Measurements from ENCODE around the gene TRIM46. TPM values are rescaled to one million over a fixed set of nuclear protein-coding genes. Genes with fewer than 3 reads are reported as not detected.

TRIM46 gene
- total and polyA plus RNA-seq, 2 of the 13 experiments (the other 11 are each of a cell fraction or from before 2014, with no cell fraction given) = 0.04 to 0.09 TPM

DNA sequence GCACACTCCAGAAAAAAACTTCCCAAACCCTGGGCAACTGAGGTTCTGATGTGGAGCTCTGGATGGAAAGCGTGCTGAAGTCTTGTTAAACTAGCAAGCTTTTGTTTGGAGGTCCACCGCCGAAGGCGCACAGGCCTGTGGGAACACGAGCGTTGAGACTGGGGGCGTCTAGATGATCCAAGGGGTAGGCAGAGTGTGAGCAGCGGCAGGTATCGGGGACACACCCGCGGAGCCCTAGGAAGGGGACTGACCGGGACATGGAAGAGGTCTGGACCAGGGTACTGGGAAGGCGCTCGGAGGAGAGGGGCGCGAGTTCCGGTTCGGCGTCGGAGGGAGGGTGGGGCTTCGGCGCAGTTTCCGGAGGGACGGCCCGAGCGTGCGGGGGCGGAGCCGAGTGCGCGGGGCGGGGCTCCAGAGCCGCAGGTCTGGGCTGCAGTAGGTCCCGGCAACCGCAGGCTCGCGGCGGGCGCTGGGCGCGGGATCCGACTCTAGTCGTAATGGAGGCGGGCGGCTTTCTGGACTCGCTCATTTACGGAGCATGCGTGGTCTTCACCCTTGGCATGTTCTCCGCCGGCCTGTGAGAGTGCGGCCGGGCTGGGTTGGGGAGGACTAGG is 38.1 kb upstream of the TRIM46 start, which contains the start of gene SLC50A1 (continued):
- TF ChIP-seq, protein P1, sequence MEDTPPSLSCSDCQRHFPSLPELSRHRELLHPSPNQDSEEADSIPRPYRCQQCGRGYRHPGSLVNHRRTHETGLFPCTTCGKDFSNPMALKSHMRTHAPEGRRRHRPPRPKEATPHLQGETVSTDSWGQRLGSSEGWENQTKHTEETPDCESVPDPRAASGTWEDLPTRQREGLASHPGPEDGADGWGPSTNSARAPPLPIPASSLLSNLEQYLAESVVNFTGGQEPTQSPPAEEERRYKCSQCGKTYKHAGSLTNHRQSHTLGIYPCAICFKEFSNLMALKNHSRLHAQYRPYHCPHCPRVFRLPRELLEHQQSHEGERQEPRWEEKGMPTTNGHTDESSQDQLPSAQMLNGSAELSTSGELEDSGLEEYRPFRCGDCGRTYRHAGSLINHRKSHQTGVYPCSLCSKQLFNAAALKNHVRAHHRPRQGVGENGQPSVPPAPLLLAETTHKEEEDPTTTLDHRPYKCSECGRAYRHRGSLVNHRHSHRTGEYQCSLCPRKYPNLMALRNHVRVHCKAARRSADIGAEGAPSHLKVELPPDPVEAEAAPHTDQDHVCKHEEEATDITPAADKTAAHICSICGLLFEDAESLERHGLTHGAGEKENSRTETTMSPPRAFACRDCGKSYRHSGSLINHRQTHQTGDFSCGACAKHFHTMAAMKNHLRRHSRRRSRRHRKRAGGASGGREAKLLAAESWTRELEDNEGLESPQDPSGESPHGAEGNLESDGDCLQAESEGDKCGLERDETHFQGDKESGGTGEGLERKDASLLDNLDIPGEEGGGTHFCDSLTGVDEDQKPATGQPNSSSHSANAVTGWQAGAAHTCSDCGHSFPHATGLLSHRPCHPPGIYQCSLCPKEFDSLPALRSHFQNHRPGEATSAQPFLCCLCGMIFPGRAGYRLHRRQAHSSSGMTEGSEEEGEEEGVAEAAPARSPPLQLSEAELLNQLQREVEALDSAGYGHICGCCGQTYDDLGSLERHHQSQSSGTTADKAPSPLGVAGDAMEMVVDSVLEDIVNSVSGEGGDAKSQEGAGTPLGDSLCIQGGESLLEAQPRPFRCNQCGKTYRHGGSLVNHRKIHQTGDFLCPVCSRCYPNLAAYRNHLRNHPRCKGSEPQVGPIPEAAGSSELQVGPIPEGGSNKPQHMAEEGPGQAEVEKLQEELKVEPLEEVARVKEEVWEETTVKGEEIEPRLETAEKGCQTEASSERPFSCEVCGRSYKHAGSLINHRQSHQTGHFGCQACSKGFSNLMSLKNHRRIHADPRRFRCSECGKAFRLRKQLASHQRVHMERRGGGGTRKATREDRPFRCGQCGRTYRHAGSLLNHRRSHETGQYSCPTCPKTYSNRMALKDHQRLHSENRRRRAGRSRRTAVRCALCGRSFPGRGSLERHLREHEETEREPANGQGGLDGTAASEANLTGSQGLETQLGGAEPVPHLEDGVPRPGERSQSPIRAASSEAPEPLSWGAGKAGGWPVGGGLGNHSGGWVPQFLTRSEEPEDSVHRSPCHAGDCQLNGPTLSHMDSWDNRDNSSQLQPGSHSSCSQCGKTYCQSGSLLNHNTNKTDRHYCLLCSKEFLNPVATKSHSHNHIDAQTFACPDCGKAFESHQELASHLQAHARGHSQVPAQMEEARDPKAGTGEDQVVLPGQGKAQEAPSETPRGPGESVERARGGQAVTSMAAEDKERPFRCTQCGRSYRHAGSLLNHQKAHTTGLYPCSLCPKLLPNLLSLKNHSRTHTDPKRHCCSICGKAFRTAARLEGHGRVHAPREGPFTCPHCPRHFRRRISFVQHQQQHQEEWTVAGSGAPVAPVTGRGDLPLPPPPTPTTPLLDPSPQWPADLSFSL (CRISPR knock-in tag; IDR thresholded peaks at IDR 0.05) = no peak
- TF ChIP-seq, protein P2, sequence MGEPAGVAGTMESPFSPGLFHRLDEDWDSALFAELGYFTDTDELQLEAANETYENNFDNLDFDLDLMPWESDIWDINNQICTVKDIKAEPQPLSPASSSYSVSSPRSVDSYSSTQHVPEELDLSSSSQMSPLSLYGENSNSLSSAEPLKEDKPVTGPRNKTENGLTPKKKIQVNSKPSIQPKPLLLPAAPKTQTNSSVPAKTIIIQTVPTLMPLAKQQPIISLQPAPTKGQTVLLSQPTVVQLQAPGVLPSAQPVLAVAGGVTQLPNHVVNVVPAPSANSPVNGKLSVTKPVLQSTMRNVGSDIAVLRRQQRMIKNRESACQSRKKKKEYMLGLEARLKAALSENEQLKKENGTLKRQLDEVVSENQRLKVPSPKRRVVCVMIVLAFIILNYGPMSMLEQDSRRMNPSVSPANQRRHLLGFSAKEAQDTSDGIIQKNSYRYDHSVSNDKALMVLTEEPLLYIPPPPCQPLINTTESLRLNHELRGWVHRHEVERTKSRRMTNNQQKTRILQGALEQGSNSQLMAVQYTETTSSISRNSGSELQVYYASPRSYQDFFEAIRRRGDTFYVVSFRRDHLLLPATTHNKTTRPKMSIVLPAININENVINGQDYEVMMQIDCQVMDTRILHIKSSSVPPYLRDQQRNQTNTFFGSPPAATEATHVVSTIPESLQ (CRISPR knock-in tag; conservative IDR thresholded peaks at IDR 0.05) = no peak
- no peak for TF ChIP-seq ZNF30 (CRISPR knock-in tag; IDR thresholded peaks at IDR 0.05)
- TF ChIP-seq ZNF747 (CRISPR knock-in tag; IDR thresholded peaks at IDR 0.05; ENCODE audit: borderline replicate concordance) = peak; percentile 50; the same call in 1 of the 2 replicates
- TF ChIP-seq, protein P3, sequence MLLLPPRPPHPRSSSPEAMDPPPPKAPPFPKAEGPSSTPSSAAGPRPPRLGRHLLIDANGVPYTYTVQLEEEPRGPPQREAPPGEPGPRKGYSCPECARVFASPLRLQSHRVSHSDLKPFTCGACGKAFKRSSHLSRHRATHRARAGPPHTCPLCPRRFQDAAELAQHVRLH (CRISPR knock-in tag; IDR thresholded peaks at IDR 0.05; ENCODE audit: borderline replicate concordance, low read depth) = no peak; the same call in 1 of the 2 replicates
- TF ChIP-seq HOXA7 (CRISPR knock-in tag; IDR thresholded peaks at IDR 0.05) = no peak
- peak; percentile 69 for TF ChIP-seq TAF1 (CRISPR knock-in tag; IDR thresholded peaks at IDR 0.05)
- TF ChIP-seq MXI1 (IDR thresholded peaks at IDR 0.05; ENCODE audit: borderline replicate concordance, low read depth, low read length) = peak; percentile 53; the same call in 1 of the 3 replicates
- no peak; the same call in 1 of the 2 replicates for TF ChIP-seq ZFP36L1 (CRISPR knock-in tag; IDR thresholded peaks at IDR 0.05)
- 0 out of 2 replicates have a peak, but pooled peaks have one; percentile 43 for TF ChIP-seq ZNF619 (CRISPR knock-in tag; IDR thresholded peaks at IDR 0.05)
- no peak for TF ChIP-seq ZKSCAN1 (IDR thresholded peaks at IDR 0.05; ENCODE audit: low read length)
- peak; percentile 94 for TF ChIP-seq ZBTB3 (CRISPR knock-in tag; IDR thresholded peaks at IDR 0.05; ENCODE audit: borderline replicate concordance, low read depth)
- TF ChIP-seq KMT2B (CRISPR knock-in tag; IDR thresholded peaks at IDR 0.05) = 0 out of 2 replicates have a peak, but pooled peaks have one; percentile 15
- TF ChIP-seq NRL (CRISPR knock-in tag; IDR thresholded peaks at IDR 0.05; ENCODE audit: borderline replicate concordance) = peak; percentile 6; the same call in 1 of the 2 replicates
- peak; percentile 96 for TF ChIP-seq POLR2G (IDR thresholded peaks at IDR 0.05; ENCODE audit: low read depth, low read length)
- TF ChIP-seq MXD4 (CRISPR knock-in tag; IDR thresholded peaks at IDR 0.05) = peak; percentile 76; the same call in 1 of the 2 replicates
- no peak; the same call in 1 of the 2 replicates for TF ChIP-seq SETDB1 (CRISPR knock-in tag; IDR thresholded peaks at IDR 0.05; ENCODE audit: borderline replicate concordance)
- TF ChIP-seq, protein P4, sequence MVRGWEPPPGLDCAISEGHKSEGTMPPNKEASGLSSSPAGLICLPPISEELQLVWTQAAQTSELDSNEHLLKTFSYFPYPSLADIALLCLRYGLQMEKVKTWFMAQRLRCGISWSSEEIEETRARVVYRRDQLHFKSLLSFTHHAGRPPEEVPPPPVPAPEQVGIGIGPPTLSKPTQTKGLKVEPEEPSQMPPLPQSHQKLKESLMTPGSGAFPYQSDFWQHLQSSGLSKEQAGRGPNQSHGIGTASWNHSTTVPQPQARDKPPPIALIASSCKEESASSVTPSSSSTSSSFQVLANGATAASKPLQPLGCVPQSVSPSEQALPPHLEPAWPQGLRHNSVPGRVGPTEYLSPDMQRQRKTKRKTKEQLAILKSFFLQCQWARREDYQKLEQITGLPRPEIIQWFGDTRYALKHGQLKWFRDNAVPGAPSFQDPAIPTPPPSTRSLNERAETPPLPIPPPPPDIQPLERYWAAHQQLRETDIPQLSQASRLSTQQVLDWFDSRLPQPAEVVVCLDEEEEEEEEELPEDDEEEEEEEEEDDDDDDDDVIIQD (CRISPR knock-in tag; IDR thresholded peaks at IDR 0.05; ENCODE audit: low read depth) = no peak
- no peak for TF ChIP-seq GZF1 (CRISPR knock-in tag; IDR thresholded peaks at IDR 0.05)
- peak; percentile 73; the same call in 1 of the 2 replicates for TF ChIP-seq ZNF343 (CRISPR knock-in tag; IDR thresholded peaks at IDR 0.05)
